Fibroblast of skin of right quadriceps (primary cell): ENCODE measurements around the gene KDM5B.
"Not testable (repeated sequence)": the region's sequence is repeated elsewhere in the genome, so short reads cannot be mapped to it uniquely, and the experiment has no call there.

Source experiments
- DNase-seq: peaks from one replicate; pipeline ENCODE4 v3.0.0-alpha.2; 2013

The KDM5B gene

GRCh38 chr1:202807926-202808757, at the start of gene KDM5B:
TSS of gene KDM5B (minus strand) at chr1:202808421. CDS start at chr1:202808305, 116 bp downstream.
- DNase-seq: peak; percentile 79

- no peak for DNase-seq
Measured at GRCh38 chr1:202857136-202857610, 49.0 kb upstream of the KDM5B start.

DNA sequence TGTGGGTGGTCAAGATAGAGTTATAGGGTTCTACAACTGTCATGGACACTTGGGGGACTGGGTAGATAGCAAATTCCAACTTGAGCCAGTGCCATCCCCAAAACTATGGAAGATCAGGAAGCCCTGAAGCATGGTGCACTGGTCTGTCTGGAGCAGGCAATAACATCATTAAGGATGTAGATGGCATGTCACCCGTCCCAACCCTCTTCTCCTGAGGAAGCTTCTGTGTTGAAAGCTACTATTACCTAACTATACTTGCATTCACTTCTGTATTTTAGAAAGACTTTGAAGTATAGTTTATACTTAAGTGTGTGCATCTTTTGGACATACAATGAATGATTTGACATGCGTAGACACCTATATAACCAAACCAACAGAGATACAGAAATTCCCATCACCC, 47.8 kb upstream of the KDM5B start:
- DNase-seq: no peak

DNA sequence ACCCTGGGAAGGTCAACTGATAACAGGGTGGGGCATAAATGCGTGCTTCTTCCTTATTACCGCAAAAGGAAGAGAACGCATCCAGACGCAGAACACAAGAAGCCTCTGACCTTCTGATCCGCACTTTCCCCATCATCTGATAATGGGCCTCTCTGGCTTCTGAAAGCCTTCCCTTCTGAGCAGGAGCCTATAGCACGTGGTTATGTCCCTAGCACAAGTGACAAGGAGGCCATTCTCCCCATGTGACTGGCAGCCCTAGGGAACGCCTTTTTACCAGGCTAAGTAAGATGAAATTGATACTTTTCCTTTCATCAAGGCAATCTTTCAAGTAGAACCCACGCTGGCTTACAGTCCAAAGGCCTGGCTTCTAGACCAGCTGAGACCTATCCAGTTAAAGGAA, 46.6 kb upstream of the KDM5B start:
- DNase-seq: no peak

DNA sequence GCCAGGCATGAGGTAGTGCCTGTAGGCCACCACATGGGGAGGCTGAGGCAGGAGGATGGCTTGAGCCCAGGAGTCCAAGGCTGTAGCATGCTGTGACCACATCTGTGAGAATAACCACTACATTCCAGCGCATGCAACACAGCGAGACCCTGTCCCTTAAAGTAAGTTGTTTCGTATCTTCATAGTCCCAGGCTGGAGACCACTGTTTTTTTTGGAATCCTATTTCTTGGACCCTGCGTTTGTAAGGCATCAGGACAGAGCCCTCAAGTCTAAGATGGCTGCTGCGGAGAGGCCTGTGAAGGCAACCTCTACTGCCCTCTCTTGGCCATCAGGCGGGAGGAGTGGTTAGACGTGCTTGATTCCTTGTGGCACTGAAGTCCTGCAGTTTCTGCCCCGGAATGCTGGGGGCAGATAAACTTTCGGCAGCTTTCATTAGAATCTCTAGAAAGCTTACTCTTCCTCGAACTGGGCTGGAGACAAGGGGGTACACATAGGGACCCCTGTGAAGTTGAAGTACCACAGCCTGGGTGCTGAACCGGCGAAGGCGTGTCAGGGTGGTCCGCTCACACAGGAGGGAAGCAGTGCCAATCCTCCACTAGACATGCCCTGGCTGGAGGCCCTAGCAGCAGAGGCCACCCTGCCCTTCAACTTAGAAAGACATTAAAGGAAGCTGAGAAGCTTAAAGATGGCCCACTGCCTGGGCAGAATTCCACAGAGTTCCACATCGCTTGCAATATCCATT, 44.1 kb upstream of the KDM5B start:
- peak; percentile 54 for DNase-seq

DNA sequence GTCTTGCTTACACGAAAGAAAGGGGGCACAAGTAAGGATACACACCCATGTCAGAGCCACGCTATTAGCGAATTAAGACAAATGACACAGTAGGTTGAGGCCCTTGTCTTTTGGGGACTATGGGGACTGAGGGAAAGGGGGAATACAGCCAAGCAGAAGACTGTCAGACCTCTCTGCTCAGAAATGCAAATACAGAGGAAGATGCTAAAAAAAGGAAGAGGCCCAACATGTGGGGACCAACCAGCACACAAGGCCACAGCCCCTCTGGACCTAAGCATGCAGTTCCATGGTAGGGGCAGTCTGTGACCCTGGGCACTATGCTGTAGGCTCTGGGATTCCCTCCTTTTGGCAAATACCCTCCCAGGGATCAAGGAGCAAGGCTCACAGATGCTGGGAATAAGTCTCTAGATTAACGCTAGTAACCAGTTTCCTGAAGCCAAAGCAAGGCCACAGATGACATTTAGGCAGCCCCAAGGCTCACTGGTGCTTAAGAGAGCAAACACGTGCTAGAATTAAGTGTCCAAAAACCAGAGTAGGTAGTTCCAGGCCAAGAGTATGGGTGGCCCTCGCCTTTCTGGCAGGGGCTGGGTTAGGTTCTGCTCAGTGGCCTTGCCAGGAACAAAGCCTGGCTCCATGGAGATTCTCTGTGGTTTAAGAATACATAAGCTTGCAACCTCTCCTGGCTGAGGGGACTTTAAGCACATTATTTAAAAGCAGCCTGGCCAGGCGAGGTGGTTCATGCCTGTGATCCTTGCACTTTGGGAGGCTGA, 42.6 kb upstream of the KDM5B start:
- no peak for DNase-seq

DNA sequence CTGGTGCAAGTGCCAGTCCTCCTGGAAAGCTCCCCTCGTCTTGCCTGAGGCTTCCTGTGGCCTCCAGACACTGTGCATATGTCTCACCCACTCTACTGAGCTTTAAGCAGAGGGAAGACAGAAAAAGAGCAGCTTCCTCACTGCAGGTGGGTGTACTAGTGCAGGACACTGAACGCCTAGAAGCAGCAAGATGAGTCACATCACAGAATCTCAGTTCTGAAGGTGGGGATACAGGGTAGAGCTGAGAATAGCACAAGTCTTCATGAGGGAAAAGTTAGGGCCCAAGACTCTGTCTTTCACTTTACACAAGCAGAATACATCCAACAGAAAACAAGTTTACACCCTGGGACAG, 39.9 kb upstream of the KDM5B start:
- no peak for DNase-seq

- DNase-seq: peak; percentile 16
Measured at GRCh38 chr1:202844935-202845334, 36.7 kb upstream of the KDM5B start.

GRCh38 chr1:202844259-202844658, 36.0 kb upstream of the KDM5B start:
- no peak for DNase-seq

DNA sequence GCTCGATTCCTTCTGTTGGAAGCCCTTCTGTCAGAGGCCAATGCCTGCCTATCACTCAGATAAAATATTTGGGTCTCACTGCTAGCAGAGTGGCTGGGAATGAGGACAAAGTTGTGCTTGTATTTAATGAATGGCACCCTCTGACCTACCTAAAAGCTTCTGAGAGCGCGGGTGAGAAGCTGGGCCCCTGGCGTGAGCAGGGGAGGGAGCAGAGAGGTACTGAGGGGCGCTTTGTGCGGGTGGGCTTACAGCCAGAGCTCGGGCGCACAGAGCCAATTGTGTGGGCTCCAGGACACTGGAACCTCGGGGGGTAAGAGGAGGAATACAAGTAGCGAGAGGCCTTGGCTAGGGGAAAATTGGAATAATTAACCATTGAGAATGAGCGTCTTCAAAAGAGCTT, 34.9 kb upstream of the KDM5B start:
- no peak for DNase-seq

DNA sequence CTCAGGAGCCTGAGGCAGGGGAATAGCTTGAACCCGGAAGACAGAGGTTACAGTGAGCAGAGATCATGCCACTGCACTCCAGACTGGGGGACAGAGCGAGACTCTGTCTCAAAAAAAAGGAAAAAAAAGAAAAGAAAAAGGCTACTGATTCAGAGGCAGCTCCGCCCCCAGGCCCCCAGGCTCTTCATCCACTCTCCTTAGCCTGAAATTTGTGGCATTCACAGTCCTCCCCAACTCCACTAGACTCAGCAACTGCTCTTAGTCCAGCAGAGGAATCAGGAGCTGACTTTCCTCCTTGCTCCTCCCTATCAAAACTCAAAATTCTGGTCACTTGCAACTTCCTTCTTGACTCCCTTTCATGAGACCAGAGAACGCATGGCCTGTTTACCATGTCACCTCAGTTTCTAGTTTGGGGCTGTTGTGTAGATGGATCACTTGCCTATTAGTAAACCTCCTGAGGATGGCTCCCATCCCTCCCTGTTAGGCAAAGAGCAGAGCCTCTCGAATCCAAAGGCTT, 29.6 kb upstream of the KDM5B start:
- no peak for DNase-seq

DNA sequence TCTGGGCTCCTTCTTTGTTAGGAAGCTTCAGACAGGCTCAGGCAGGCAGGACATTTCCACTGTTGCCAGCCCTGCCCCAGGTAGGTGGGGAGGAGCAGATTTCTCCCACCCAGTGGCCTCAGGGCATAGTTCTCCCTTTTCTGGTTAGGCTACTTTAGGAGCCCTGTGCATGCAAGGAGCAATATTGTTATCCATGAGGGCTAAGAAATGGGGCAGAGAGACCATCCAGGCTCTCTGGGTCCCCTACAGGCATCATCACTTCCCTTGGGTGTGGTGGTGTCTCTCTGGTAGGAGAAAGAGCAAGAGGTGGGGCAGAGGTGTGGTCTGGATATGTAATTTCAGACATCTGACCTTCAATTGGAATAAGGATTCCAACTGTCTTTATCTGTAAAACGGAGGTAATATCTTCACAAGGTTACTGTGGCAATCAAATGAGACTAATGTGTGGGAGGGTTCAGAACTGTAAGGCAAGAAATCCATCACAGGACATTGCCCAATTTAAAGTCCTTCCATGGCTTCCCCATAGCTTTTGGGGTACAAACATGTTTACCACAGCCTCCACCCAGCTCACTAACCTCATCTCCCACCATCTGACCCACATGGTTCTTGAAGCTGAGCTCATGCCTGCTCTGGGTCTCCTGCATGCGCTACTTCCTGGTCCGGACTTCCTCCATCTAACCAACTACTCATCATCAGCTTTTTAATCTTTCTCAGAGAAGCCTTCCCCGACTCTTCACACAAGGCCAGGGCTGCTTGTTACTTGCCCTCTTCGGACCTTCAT, 28.6 kb upstream of the KDM5B start:
- no peak for DNase-seq

DNA sequence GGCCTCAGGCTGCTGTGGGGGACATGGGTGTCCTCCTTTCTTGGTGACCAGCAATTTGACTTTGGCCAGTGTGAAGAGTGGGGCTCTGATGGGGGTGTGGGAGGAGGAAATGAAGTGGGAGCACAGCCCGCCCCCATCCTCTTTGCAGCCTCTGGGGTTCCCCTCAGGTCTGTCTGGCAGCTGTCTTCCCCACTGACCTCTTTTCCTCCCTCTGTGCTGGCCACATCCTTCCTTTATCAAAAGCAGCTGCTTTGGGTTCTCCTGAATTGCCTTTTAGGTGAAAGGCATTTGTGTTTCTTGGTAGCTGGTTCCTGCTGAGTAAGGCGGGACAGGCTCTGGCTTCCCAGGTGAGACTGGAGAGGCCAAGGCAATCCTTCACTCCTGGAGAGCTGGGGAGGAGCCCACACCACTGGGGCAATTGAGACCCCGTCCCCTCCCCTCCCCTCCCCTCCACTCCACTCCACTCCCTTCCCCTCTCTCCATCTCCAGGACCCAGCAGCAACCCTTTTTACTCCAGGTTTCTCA, 27.4 kb upstream of the KDM5B start:
- no peak for DNase-seq

DNA sequence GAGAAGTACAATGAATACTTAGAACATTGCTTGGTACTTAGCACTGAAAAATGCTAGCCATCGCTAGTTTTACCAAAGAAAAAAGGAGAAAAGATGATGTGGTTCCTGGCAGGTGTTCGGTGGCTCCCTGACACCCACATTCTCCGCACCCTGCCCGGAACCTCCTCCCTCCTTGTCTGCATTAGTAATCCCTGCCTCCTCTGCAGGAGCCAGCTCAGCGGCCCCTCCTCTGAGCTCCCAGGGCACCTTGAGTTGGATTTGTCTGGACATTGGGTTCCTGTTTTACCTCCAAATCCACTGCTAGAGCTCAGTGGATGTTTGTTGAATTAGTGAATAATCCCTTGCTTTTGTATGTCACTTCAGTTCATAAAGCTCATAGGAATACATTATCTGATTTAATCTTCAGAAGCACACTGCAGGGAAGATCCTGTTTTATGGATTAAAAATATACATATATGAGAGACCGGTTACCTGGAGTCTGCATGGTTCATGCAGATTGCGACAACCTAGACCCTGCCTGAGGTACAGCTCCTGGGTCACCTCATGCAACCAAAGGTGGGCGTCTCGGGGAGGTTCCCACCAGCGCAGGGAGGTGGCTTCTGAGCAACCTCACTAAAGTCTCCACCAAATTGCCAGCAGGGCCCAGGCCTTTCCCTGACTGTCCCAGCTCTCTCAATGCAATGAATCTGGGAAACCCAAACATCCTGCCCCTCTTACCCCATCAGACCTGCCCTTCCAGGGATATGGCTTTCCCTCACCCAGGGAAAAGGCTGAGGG, 26.7 kb upstream of the KDM5B start:
- DNase-seq: no peak

DNA sequence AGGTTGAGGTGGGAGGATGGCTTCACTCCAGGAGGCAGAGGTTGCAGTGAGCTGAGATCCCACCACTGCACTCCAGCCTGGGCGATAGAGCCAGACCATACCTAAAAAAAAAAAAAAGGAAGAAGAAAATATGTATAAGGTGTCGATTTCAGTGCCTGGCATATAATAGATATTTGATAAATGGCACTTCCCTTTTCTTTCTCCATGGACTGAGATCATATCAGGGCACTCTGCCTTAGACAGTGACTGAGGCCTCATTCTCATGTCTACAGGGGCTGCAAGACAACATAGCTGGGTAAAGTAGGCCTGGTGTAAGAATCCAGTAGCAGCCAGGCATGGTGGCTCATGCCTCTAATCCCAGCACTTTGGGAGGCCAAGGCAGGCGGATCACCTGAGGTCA, 23.7 kb upstream of the KDM5B start:
- DNase-seq: no peak

DNA sequence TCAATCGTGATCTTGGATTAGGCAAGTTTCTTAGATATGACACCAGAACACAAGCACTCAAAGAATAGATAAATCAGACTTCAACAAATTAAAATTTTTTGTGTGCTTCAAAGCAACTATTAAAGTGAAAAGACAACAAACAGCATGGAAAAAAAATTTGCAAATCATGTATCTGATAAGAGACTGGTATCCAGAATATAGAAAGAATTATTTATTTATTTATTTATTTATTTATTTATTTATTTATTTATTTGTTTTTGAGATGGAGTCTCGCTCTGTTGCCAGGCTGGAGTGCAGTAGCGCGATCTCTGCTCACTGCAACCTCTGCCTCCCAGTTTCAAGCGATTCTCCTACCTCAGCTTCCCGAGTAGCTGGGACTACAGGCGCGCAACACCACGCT, 21.0 kb upstream of the KDM5B start:
- DNase-seq: not testable (repeated sequence)

DNA sequence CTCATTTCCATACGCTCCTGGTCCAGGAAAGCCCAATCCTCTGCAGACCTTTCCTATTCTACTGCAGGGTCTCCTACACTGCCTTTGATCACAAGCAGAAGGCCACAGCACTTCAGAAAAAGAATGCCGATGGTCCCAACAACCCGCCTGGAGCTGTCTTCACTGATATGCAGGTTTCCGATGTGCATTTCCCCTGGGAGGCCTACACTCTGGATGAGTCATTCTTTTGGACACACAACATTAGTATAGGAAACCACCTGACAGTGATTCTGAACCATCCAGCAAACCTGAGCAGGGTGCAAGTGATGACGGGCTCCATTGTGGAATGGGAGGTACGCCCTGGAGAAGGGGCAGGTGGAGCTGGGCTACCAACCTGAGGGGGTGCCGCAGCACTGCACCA, 17.5 kb upstream of the KDM5B start:
- no peak for DNase-seq

- DNase-seq: peak; percentile 51
Measured at GRCh38 chr1:202821467-202821866, 13.2 kb upstream of the KDM5B start.

DNA sequence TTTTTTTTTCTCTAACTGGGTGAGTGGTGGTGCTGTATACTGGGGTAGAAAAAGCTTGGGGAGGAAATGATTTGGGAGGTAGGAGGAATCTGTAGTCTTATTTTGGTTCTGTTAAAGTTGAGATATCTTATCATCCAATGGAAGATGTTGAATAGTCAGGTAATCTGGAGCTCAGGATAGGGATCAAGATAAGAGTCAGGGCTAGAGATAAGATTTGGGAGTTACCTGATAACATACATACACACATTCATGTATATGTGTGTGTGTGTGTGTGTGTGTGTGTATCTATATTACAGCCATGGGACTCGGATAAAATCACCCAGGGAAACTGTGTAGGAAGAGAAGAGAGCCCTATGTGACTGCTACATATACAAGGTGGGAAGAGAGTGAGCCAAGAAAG, 10.6 kb upstream of the KDM5B start:
- DNase-seq: no peak

DNA sequence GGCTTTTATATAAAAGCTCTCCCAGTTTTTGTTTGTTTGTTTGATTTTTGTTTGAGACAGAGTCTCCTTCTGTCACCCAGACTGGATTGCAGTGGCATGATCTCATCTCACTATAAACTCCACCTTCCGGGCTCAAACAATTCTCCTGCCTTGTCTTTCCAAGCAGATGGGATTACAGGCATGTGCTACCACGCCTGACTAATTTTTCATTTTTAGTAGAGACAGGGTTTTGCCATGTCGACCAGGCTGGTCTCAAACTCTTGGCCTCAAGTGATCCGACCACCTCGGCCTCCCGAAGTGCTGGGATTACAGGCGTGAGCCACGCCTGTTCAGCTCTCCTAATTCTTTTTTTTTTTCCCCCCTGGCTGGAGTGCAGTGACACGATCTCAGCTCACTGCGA, 6.9 kb upstream of the KDM5B start:
- no peak for DNase-seq
